GM12891 (cell line): ENCODE measurements around the gene TUBB1.

Experiments used
- PAX5 ChIP-seq: IDR thresholded peaks from 2 replicates; pipeline ENCODE4 v1.6.1; 2011; ENCODE audit warnings: low read length, moderate library complexity, mild to moderate bottlenecking; ENCODE audit not compliant: insufficient read depth, severe bottlenecking
- POLR2A ChIP-seq: IDR thresholded peaks from 2 replicates; pipeline ENCODE4 v1.6.1; 2011; ENCODE audit warnings: low read depth, low read length, control low read depth
- POLR2AphosphoS5 ChIP-seq: IDR thresholded peaks from 2 replicates; pipeline ENCODE4 v1.6.1; 2011; ENCODE audit warnings: low read depth, low read length, control low read depth
- TAF1 ChIP-seq: IDR thresholded peaks from 2 replicates; pipeline ENCODE4 v1.6.1; 2011; ENCODE audit warnings: low read depth, low read length, control low read depth

GRCh38 chr20:58970146-58970545, 49.1 kb upstream of the TUBB1 start:
- TF ChIP-seq POLR2AphosphoS5 (no peak), TAF1 (no peak), POLR2A (no peak), PAX5 (no peak)
